Epithelial cell of esophagus (primary cell): ENCODE results near the gene CFAP58.
"Not testable (repeated sequence)": the region's sequence is repeated elsewhere in the genome, so short reads cannot be mapped to it uniquely, and the experiment has no call there.

Experiments
- DNase-seq: peaks from one replicate; pipeline ENCODE4 v3.0.0; 2010; ENCODE audit warnings: low read depth
- H3K4me3 ChIP-seq: 2 replicates; pipeline ENCODE4 v1.5.1; 2011; ENCODE audit warnings: mild to moderate bottlenecking, low read length, control low read depth
- CTCF ChIP-seq: IDR thresholded peaks from 2 replicates; pipeline ENCODE4 v1.5.1; 2011; ENCODE audit warnings: low read depth, mild to moderate bottlenecking, low read length, control low read depth, inconsistent platforms; ENCODE audit not compliant: insufficient read depth; ENCODE audit errors: missing control alignments

Gene CFAP58

GRCh38 chr10:104456802-104457542, 103.3 kb downstream of the CFAP58 start:
- no peak overlapping the region for H3K4me3 ChIP-seq
- TF ChIP-seq CTCF, result no peak
- no peak for DNase-seq

GRCh38 chr10:104457543-104457828, 103.9 kb downstream of the CFAP58 start:
- DNase-seq, result no peak
- H3K4me3 ChIP-seq, result no peak overlapping the region
- no peak for TF ChIP-seq CTCF

- H3K4me3 ChIP-seq, DNase-seq: not testable (repeated sequence)
Observed at GRCh38 chr10:104465575-104465974, 111.9 kb downstream of the CFAP58 start.

DNA sequence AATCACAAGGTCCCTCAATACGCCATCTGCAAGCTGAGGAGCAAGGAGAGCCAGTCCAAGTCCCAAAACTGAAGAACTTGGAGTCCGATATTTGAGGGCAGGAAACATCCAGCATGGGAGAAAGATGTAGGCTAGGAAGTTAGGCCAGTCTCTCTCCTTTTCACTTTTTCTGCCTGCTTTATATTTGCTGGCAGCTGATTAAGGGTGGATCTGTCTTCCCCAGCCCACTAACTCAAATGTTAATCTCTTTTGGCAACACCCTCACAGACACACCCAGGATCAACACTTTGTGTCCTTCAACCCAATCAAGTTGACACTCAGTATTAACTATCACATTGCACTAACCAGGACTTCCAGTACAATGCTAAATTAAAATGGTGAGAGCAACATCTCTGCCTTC, 115.2 kb downstream of the CFAP58 start:
- not testable (repeated sequence) for H3K4me3 ChIP-seq, DNase-seq

- DNase-seq, result peak; percentile 83
- TF ChIP-seq CTCF, result no peak
- H3K4me3 ChIP-seq, result no peak overlapping the region
Observed at GRCh38 chr10:104472505-104472904, 118.9 kb downstream of the CFAP58 start.

GRCh38 chr10:104472957-104473745, 119.5 kb downstream of the CFAP58 start:
- no peak overlapping the region for H3K4me3 ChIP-seq
- DNase-seq, result peak; percentile 52
- TF ChIP-seq CTCF, result no peak

DNA sequence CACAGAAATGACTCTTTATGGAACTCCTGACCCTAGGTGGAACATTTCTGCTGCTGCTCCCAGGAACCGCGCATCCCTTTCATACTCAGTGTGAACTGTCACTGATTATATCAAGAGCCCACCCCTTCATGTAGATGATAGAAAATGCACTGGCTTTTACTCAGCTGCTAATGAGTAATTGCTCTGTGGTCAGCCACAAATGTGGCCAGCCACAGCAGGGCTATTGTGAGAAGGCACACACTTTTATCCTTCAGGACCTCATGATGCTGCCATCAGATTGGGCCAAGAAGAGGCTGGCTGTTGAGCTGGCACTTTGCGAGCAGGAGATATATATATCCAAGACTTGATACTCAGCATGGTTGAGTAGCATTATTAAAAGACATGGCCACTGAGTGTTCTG, 124.7 kb downstream of the CFAP58 start:
- H3K4me3 ChIP-seq, result no peak overlapping the region
- no peak for TF ChIP-seq CTCF
- no peak for DNase-seq

DNA sequence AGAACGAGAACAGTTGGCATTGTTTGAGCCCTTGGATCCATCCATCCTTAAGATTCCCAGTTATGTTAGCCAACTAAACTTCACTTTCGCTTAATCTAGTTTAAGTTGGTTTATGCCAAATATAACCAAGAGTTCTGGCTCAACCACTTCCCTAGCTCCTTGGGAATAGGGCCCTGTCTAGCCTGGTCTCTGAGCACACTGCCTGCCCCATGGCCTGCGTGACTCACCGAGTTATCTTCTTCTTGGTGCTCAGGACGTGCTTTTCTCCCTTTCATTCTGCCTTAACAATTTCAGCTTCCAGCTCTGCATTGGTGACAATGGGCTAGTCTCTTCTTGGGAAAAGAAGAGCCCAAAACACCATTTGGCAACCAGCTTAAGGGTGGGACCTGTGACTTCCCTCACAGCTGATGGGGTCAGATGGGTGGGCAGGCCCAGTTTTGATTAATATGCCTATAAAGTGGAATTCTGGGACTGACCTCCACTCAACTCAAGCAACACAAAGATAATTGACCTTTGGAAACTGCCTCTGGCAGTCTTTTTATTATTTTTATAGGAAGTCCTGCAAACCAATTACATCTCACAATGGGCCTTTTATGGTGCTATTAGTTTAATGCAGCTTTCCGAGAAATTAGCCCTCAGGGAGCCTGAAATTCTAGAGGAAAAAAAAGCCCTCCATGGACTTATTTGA, 126.4 kb downstream of the CFAP58 start:
- H3K4me3 ChIP-seq, result no peak overlapping the region
- no peak for TF ChIP-seq CTCF
- no peak for DNase-seq
